NCI-H69 (cell line): ENCODE data around the gene ADGB.

Experiments
- DNase-seq: peaks from one replicate; lab custom pipeline; 2025; lab: John Stamatoyannopoulos, UW

ADGB gene

DNA sequence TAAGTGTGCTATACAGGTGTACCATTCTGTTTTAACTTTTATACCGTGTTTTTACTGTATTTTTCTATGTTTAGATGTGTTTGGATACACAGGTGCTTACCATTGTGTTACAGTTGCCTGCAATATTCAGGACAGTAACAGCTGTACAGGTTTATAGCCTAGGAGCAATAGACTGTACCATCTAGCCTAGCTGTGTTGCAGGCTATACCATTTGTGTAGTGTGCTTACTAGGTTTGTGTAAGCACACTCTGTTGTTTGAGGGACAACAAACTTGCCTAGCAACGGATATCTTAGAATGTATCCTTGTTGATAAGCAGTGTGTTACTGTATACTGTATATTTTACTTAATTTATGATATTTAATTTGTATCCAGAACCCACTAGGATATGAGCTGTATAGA, 35.2 kb downstream of the ADGB start:
- no peak for DNase-seq

GRCh38 chr6:146635165-146635564, 36.4 kb downstream of the ADGB start:
- DNase-seq, result no peak

GRCh38 chr6:146636481-146636880, 37.7 kb downstream of the ADGB start:
- no peak for DNase-seq

DNA sequence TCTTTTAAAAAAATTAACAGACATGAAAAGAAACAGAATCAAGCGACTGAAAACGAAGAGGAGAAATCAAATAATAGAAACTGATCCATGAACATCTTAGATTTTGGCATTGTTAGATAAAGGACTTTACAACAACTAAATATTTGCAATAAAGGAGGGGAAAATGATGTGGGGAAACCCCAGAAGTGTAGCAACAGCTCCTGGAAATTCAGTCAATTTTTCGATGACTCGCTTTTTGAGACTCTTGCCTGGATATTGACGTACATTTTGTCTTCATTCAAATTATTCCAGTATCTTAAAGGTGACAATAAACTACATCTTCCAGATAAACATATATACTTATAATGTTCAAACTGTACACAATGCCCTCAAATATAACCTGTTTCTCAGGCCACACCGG, 44.1 kb downstream of the ADGB start:
- no peak for DNase-seq

- no peak for DNase-seq
These were observed 52.2 kb downstream of the ADGB start for GRCh38 chr6:146650799-146651481.

DNA sequence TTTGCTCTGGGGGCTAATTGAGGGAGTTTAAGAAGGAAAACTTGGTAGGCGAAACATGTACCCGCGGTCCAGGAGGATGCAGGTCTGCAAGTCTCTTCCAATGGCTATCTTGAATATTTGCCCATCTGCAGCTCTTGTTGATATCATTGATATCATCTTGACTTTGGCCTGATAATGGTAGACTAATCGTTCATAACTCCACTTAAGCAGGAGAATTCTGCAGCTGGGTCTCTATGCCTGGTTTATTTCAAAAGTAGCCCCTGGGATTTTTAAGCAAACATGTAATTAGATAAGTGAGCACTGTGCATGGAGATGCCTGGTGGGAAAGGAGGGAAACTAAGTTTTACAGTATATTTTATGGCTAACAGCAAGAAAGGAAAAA, 52.7 kb downstream of the ADGB start:
- no peak for DNase-seq

GRCh38 chr6:146657432-146657831, 58.7 kb downstream of the ADGB start:
- DNase-seq, result no peak

DNA sequence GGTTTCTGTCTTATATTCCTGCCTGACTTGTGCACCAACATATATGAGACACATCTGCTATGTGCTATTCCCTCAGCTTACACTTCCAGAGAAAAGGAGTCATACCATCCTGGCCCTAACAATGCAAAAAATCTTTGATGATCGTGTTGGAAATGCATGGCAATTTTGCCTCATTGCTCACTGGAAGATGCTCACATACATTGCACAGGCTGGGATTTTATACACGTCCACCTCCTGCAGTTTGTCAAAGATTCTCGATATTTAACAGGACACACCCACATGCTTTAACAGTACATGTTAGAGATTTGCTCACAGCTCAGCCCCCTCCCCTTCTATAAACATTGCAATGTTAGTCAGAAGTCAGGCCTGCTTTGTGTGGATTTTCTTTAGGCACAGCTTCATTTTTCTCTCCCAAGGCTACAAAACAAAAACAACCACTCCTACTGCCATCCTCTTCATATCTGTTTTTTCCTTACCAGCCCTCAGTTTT, 66.1 kb downstream of the ADGB start:
- DNase-seq, result no peak

DNA sequence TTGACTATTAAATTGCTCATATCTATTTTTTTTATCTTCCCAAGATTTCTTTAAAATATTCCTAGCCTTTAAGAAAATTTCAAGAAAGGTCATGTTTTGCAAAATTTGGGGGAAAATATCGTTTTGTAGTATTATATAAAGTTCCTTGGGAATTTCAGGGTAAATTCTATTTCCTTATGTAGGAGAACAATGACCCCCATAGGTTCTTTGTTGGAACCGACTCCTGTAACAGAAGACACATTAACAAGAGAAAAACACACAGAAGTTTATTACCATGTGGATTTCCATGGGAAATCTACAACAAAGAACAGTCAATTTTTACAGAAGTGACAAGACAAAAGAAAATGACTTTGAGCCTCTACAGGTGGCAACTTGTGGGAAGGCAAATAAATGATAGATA, 68.1 kb downstream of the ADGB start:
- DNase-seq, result no peak

GRCh38 chr6:146670161-146670560, 71.4 kb downstream of the ADGB start:
- DNase-seq, result no peak

- DNase-seq, result no peak
These were observed 74.3 kb downstream of the ADGB start for GRCh38 chr6:146673069-146673468.

DNA sequence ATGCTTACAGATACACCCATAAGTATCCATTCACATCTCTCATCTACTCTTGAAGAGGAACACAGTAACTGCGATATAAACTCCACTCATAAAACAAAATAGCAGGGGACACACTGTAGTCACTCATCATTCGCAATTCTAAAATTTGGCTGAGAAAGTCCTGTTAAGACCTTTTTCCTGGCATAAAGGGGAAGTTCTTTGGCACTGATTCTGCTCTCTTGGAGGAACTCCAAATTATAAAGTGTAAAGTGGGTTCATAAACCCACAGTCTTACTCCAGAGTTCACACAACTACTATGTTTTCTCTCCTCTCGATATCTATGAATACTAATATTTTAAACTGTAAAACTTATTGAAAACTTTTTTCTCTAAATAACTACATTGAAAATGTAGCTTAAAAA, 80.6 kb downstream of the ADGB start:
- DNase-seq, result no peak

- no peak for DNase-seq
These were observed 84.1 kb downstream of the ADGB start for GRCh38 chr6:146682919-146683318.

DNA sequence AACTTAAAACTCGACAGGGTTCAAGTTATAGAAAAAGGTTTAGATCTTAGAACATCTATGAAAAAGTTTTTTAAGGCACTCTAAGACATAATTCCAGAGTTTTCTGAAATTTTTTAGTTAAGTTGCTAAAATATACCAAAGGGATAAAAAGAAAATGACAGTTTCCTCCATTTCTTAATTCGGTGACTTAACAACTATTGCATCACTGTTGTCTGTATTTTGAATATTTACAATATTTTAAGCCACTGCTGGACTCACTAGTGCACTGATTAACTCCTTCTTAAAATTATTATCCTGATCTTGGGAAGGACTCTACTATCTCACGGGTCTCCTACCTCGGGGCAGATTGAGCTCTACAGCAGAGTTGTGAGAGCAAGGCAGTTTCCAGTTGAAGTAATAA, 91.0 kb downstream of the ADGB start:
- no peak for DNase-seq

- DNase-seq, result no peak
These were observed 94.6 kb downstream of the ADGB start for GRCh38 chr6:146693342-146693741.

DNA sequence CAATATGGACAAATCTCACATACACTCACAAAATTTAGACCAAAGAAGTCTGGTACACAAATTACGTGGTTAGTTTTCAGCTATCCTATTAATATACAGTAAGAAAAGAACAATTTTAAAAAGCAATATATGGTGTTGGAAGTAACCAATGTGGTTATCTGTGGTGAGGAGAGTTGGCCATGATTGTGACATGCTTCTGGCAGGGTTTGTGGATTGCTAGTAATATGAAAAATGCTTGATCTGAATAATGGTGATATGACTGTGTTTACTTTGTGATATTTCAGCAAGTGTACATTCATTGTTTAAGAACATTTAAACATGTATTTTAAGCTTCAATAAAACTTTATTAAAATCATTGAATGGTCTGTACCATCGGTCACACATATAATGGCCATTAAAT, 99.1 kb downstream of the ADGB start:
- DNase-seq, result no peak

- DNase-seq, result peak; percentile 86
These were observed 101.4 kb downstream of the ADGB start for GRCh38 chr6:146700078-146700686.

GRCh38 chr6:146701632-146702031, 102.9 kb downstream of the ADGB start:
- DNase-seq, result no peak

DNA sequence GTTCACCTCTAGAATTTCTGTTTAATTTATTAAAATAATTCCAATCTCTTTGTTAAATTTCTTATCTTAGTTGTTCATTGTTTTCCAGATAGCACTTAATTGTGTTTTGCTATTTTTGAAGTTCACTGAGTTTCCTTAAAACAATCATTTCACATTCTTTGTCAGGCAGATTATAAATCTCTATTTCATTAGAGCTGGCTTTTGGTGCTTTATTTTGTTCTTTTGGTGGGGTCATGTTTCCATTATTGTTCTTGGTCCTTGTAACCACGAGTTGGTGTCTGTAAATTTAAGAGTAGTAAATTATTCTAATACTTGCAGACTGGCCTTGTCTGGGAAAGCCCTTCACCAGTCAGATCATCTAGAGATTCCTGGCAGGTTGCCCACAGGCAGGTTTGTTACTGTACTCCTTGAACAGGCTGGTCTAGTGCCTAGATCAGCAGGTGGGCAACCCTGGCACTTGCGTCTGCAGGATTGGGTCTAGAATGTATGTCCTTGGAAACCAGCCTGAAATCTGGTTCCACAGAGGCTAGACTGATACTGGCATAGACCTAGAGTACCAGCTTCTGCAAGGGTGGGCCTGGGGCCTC, 110.4 kb downstream of the ADGB start:
- DNase-seq, result peak; percentile 30

DNA sequence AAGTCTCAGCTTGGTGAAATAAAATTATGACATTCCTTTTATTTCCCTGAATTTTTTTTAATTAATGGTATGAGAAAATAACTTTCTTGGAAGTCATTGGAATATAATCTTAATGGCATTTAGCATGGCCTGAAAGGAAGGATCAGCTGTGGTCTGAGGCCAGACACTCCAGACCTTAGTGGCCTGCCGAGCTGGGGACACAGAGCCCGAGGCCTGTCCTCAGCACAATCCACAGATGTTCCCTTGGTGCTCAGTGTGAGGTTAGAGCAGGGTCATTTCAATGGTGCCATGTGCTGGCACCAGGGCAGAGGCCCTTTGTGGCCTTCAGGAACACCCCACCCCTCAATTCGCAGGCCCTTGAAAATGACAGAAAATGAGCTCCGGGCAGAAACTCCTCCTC, 120.6 kb downstream of the ADGB start:
- no peak for DNase-seq

- no peak for DNase-seq
These were observed 140.9 kb downstream of the ADGB start for GRCh38 chr6:146739696-146740095.

DNA sequence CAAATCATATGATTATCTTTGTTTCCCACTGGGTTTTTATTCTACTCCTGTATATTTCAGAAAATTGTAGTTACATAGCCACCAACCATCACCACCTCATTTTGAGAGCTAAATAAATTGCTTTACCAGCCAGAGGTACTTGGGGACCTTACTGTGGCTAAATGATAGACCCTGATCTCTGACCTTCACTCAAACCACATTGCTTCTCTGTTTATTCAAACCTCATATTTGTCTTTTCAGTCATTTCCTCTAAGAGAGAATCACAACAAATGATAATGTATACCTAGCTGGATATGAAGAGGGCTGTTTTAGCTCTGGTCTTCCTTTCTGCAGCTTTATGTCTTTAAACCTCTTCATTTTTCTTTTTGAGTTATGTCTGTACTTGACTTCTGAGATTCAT, 142.8 kb downstream of the ADGB start:
- DNase-seq, result no peak

GRCh38 chr6:146753306-146753705, 154.5 kb downstream of the ADGB start:
- DNase-seq, result no peak

- DNase-seq, result no peak
These were observed 168.9 kb downstream of the ADGB start for GRCh38 chr6:146767632-146768031.
